Mesenchymal stem cell (in vitro differentiated cells and primary cell): ENCODE data around the gene ATOSB.

Source experiments
- DNase-seq: peaks from one replicate; pipeline ENCODE4 v3.0.0-alpha.2; 2013
- H2AFZ ChIP-seq: one replicate; pipeline ENCODE4 v1.6.1; 2013; ENCODE audit warnings: low read depth, mild to moderate bottlenecking, control low read depth, inconsistent platforms, low read length, moderate library complexity
- H2AK5ac ChIP-seq: 2 replicates; pipeline ENCODE4 v1.6.1; 2013; ENCODE audit warnings: low read length, moderate library complexity, mild to moderate bottlenecking, inconsistent platforms; ENCODE audit not compliant: severe bottlenecking
- H2BK120ac ChIP-seq: one replicate; pipeline ENCODE4 v1.6.1; 2013; ENCODE audit warnings: low read depth, mild to moderate bottlenecking, inconsistent platforms, low read length, moderate library complexity
- H2BK12ac ChIP-seq, 2 experiments: one replicate each; pipeline ENCODE4 v1.6.1; 2013; ENCODE audit warnings: inconsistent platforms in 2 of 2, low read length in 2 of 2, mild to moderate bottlenecking in 2 of 2, moderate library complexity in 2 of 2, control low read depth in 1 of 2
- H2BK15ac ChIP-seq: one replicate; pipeline ENCODE4 v1.6.1; 2013; ENCODE audit warnings: mild to moderate bottlenecking, low read depth, inconsistent platforms; ENCODE audit not compliant: poor library complexity, severe bottlenecking
- H2BK5ac ChIP-seq: 2 replicates; pipeline ENCODE4 v1.6.1; 2013; ENCODE audit warnings: low read depth, mild to moderate bottlenecking, low read length, control low read depth, inconsistent platforms; ENCODE audit not compliant: poor library complexity, severe bottlenecking
- H3K14ac ChIP-seq, 2 experiments: one replicate each; pipeline ENCODE4 v1.6.1; 2013; ENCODE audit warnings: inconsistent platforms in 2 of 2, low read length in 2 of 2, control low read depth in 1 of 2, mild to moderate bottlenecking in 1 of 2, moderate library complexity in 1 of 2
- H3K18ac ChIP-seq, 2 experiments: one replicate each; pipeline ENCODE4 v1.6.1; 2013; ENCODE audit warnings: inconsistent platforms in 2 of 2, low read length in 2 of 2, control low read depth in 1 of 2, low read depth in 1 of 2, mild to moderate bottlenecking in 1 of 2
- H3K23ac ChIP-seq, 2 experiments: one replicate each; pipeline ENCODE4 v1.6.1; 2013; ENCODE audit warnings: inconsistent platforms in 2 of 2, low read length in 2 of 2, mild to moderate bottlenecking in 2 of 2, moderate library complexity in 2 of 2, control low read depth in 1 of 2
- H3K27ac ChIP-seq: 2 replicates; pipeline ENCODE4 v1.5.1; 2013; ENCODE audit warnings: mild to moderate bottlenecking, moderate library complexity, low read length, control low read depth, inconsistent platforms; ENCODE audit not compliant: poor library complexity, severe bottlenecking
- H3K27me3 ChIP-seq, 2 experiments: 2 replicates each; pipeline versions ENCODE4 v1.6.1 to v1.7.0; 2013; ENCODE audit warnings: low read length in 2 of 2, mild to moderate bottlenecking in 2 of 2, moderate library complexity in 2 of 2, control low read depth in 1 of 2, inconsistent platforms in 1 of 2; ENCODE audit not compliant: control insufficient read depth in 1 of 2, insufficient read depth in 1 of 2
- H3K36me3 ChIP-seq, 2 experiments: 2 replicates each; pipeline versions ENCODE4 v1.6.1 to v1.7.0; 2013; ENCODE audit warnings: low read length in 2 of 2, control low read depth in 1 of 2, inconsistent platforms in 1 of 2, low read depth in 1 of 2, mild to moderate bottlenecking in 1 of 2; ENCODE audit not compliant: insufficient read depth in 2 of 2, control insufficient read depth in 1 of 2
- H3K4ac ChIP-seq, 2 experiments: one replicate each; pipeline ENCODE4 v1.6.1; 2013; ENCODE audit warnings: inconsistent platforms in 2 of 2, low read length in 2 of 2, mild to moderate bottlenecking in 2 of 2, moderate library complexity in 2 of 2, control low read depth in 1 of 2, low read depth in 1 of 2
- H3K4me1 ChIP-seq: 2 replicates; pipeline ENCODE4 v1.6.1; 2013; ENCODE audit warnings: low read depth, low read length, control low read depth; ENCODE audit not compliant: control insufficient read depth, insufficient read depth
- H3K4me2 ChIP-seq: 2 replicates; pipeline ENCODE4 v1.6.1; 2013; ENCODE audit warnings: low read length, mild to moderate bottlenecking, inconsistent platforms; ENCODE audit not compliant: poor library complexity, severe bottlenecking
- H3K4me3 ChIP-seq, 2 experiments: 2 replicates each; pipeline versions ENCODE4 v1.5.1 to v1.7.0; 2013; ENCODE audit warnings: low read length in 2 of 2, mild to moderate bottlenecking in 2 of 2, control low read depth in 1 of 2, low read depth in 1 of 2; ENCODE audit not compliant: insufficient read depth in 1 of 2
- H3K79me1 ChIP-seq: replicated peaks from 2 replicates; pipeline ENCODE4 v1.6.1; 2013; ENCODE audit warnings: mild to moderate bottlenecking, control low read depth, low read length, inconsistent platforms; ENCODE audit not compliant: poor library complexity, severe bottlenecking
- H3K9ac ChIP-seq: 2 replicates; pipeline ENCODE4 v1.7.0; 2013; ENCODE audit warnings: mild to moderate bottlenecking, low read length, moderate library complexity
- H3K9me3 ChIP-seq: 2 replicates; pipeline ENCODE4 v1.7.0; 2013; ENCODE audit warnings: mild to moderate bottlenecking, low read length; ENCODE audit not compliant: control insufficient read depth
- H4K8ac ChIP-seq: one replicate; pipeline ENCODE4 v1.6.1; 2013; ENCODE audit warnings: inconsistent platforms, mild to moderate bottlenecking, low read length, moderate library complexity
- H4K91ac ChIP-seq: one replicate; pipeline ENCODE4 v1.6.1; 2013; ENCODE audit warnings: mild to moderate bottlenecking, low read length, inconsistent platforms
- WGBS: methylation state at CpG from one replicate; pipeline ENCODE4 v1.1.7; 2013; ENCODE audit warnings: mixed read lengths; 5-methylcytosine and 5-hydroxymethylcytosine counted together

ATOSB gene

GRCh38 chr9:35072461-35073278 lies 43.0 kb downstream of the ATOSB start, which contains the start of gene VCP:
VCP (minus strand) TSS chr9:35072625; CDS start chr9:35072353, 272 bp downstream.
- Histone ChIP-seq H3K79me1 (peaks cover 33% of the 10 kb centered on the region), H3K14ac (peak within 1 kb of the TSS; percentile 68 to 99), H4K8ac (peak within 1 kb of the TSS; percentile 99), H3K4ac (peak within 1 kb of the TSS; percentile 98 to 99), H3K27me3 (no peaks in the 10 kb centered on the region), H2BK5ac (peak within 1 kb of the TSS; percentile 99), H2AK5ac (peak within 1 kb of the TSS; percentile 73), H3K4me3 (peak within 1 kb of the TSS; percentile 96), H2BK15ac (peak within 1 kb of the TSS; percentile 91), H3K27ac (peak within 1 kb of the TSS; percentile 94), H3K9ac (peak within 1 kb of the TSS; percentile 99), H3K23ac (peak within 1 kb of the TSS; percentile 73 to 97), H2BK12ac (peak within 1 kb of the TSS; percentile 45 to 75), H3K9me3 (no peaks in the 10 kb centered on the region), H4K91ac (peak within 1 kb of the TSS; percentile 99), H3K4me1 (peaks cover 9% of the 10 kb centered on the region), H3K36me3 (peaks cover 41 to 54% of the 10 kb centered on the region in 2 experiments), H3K4me2 (peak within 1 kb of the TSS; percentile 92), H3K18ac (peak within 1 kb of the TSS; percentile 96 to 98), H2BK120ac (peak within 1 kb of the TSS; percentile 93), H2AFZ (peak within 1 kb of the TSS; percentile 66)
- 6% methylated on average over 54 of the region's 54 CpGs for WGBS
- peak; percentile 100 for DNase-seq

- Histone ChIP-seq H3K23ac (peak overlapping the region; percentile 73 to 97), H3K14ac (peak overlapping the region; percentile 68 to 99), H3K79me1 (peaks cover 28% of the 10 kb centered on the region), H3K4ac (peak overlapping the region; percentile 98 to 99), H4K91ac (peak overlapping the region; percentile 99), H3K18ac (peak overlapping the region; percentile 96 to 98), H2BK12ac (peak overlapping the region in 1 of 2 experiments; percentile 18), H2BK15ac (peak overlapping the region; percentile 91), H2BK5ac (peak overlapping the region; percentile 99), H2AFZ (no peak overlapping the region), H3K27ac (peak overlapping the region; percentile 94), H3K4me3 (peak overlapping the region; percentile 96), H3K4me2 (peak overlapping the region; percentile 92), H4K8ac (peak overlapping the region; percentile 97), H3K4me1 (peaks cover 9% of the 10 kb centered on the region), H2BK120ac (peak overlapping the region; percentile 93), H3K9me3 (no peaks in the 10 kb centered on the region), H3K36me3 (peaks cover 42 to 57% of the 10 kb centered on the region in 2 experiments), H2AK5ac (peak overlapping the region; percentile 60), H3K9ac (peak overlapping the region; percentile 99), H3K27me3 (no peaks in the 10 kb centered on the region)
- peak; percentile 90 for DNase-seq
- under 1% methylated on average over 72 of the region's 79 CpGs for WGBS
Observed at GRCh38 chr9:35071814-35072460, 43.7 kb downstream of the ATOSB start.

- Histone ChIP-seq H3K9me3 (no peaks in the 10 kb centered on the region), H3K4me2 (peak overlapping the region; percentile 92), H3K27ac (peak overlapping the region; percentile 86), H4K8ac (peak overlapping the region; percentile 12), H3K4me3 (peak overlapping the region; percentile 96), H2BK12ac (no peak overlapping the region), H3K27me3 (no peaks in the 10 kb centered on the region), H2BK120ac (peak overlapping the region; percentile 29), H3K23ac (peak overlapping the region in 1 of 2 experiments; percentile 52), H3K18ac (peak overlapping the region; percentile 63 to 96), H2AFZ (no peak overlapping the region), H2BK15ac (no peak overlapping the region), H3K4ac (peak overlapping the region; percentile 46 to 54), H4K91ac (no peak overlapping the region), H3K4me1 (peaks cover 9% of the 10 kb centered on the region), H3K9ac (peak overlapping the region; percentile 99), H2AK5ac (no peak overlapping the region), H2BK5ac (no peak overlapping the region), H3K14ac (peak overlapping the region in 1 of 2 experiments; percentile 53), H3K36me3 (peaks cover 45 to 57% of the 10 kb centered on the region in 2 experiments), H3K79me1 (peaks cover 23% of the 10 kb centered on the region)
- 2% methylated on average over 19 of the region's 20 CpGs for WGBS
- no peak for DNase-seq
Observed at GRCh38 chr9:35070823-35071813, 44.5 kb downstream of the ATOSB start.
